HL-60 (cell line): Measurements from ENCODE around the gene AFF3.
A peak's percentile ranks its signal among the peaks of the same experiment; 100 is the strongest.

ENCODE experiments used
- DNase-seq, 2 experiments: peaks; one replicate each; pipeline ENCODE4 v3.0.0-alpha.2; 2010 to 2020; ENCODE audit warnings: low read depth in 1 of 2, low spot score in 1 of 2
- H3K27ac ChIP-seq: fragments of 250-450 bp; sonication (Bioruptor Pico); replicated peaks from 2 replicates; pipeline ENCODE4 v1.5.1; 2020; ENCODE audit warnings: mild to moderate bottlenecking, moderate library complexity
- H3K27me3 ChIP-seq: fragments of 250-450 bp; sonication (Bioruptor Pico); 2 replicates; pipeline ENCODE4 v1.5.1; 2021; ENCODE audit warnings: mild to moderate bottlenecking, moderate library complexity; ENCODE audit not compliant: insufficient read depth, poor library complexity, severe bottlenecking
- H3K4me3 ChIP-seq: replicated peaks from 2 replicates; pipeline ENCODE4 v1.5.1; 2011; ENCODE audit warnings: mild to moderate bottlenecking, control low read depth, low read length; ENCODE audit not compliant: insufficient read depth
- CTCF ChIP-seq: IDR thresholded peaks from one replicate; pipeline ENCODE4 v1.5.1; 2011; ENCODE audit warnings: low read length, control low read depth, inconsistent platforms; ENCODE audit not compliant: insufficient read depth
- GABPA ChIP-seq: IDR thresholded peaks from 2 replicates; pipeline ENCODE4 v1.6.1; 2012; ENCODE audit warnings: low read depth
- POLR2AphosphoS5 ChIP-seq: IDR thresholded peaks from 2 replicates; pipeline ENCODE4 v1.6.1; 2012; ENCODE audit warnings: low read depth
- REST ChIP-seq: IDR thresholded peaks from 2 replicates; pipeline ENCODE4 v1.6.1; 2012; ENCODE audit warnings: low read depth; ENCODE audit not compliant: insufficient replicate concordance
- SPI1 ChIP-seq: IDR thresholded peaks from 2 replicates; pipeline ENCODE4 v1.6.1; 2012; ENCODE audit warnings: low read depth, mild to moderate bottlenecking, borderline replicate concordance

The AFF3 gene

GRCh38 chr2:100071335-100072043 lies 70.9 kb downstream of the AFF3 start:
- TF ChIP-seq POLR2AphosphoS5 (no peak), REST (no peak), SPI1 (peak; percentile 79; the same call in 1 of the 2 replicates), GABPA (no peak), CTCF (no peak)
- Histone ChIP-seq H3K27ac (no peak overlapping the region), H3K27me3 (no peaks in the 10 kb centered on the region), H3K4me3 (no peak overlapping the region)
- DNase-seq: peak in 1 of 2 experiments; percentile 65

GRCh38 chr2:100070078-100070477 lies 72.3 kb downstream of the AFF3 start:
- H3K27me3 ChIP-seq: no peaks in the 10 kb centered on the region
- no peak overlapping the region for H3K4me3 ChIP-seq
- no peak for TF ChIP-seq REST
- TF ChIP-seq GABPA: no peak
- no peak for TF ChIP-seq CTCF
- TF ChIP-seq POLR2AphosphoS5: no peak
- TF ChIP-seq SPI1: no peak
- no peak overlapping the region for H3K27ac ChIP-seq
- no peak for DNase-seq

- Histone ChIP-seq H3K27ac (no peak overlapping the region), H3K27me3 (peaks cover 2% of the 10 kb centered on the region), H3K4me3 (no peak overlapping the region)
- no peak for TF ChIP-seq CTCF
- no peak for TF ChIP-seq POLR2AphosphoS5
- no peak for TF ChIP-seq REST
- TF ChIP-seq GABPA: no peak
- no peak for DNase-seq
Measured at GRCh38 chr2:100068395-100068794, 74.0 kb downstream of the AFF3 start.
